Thoracic aorta (tissue), 2 donors: Measurements from ENCODE around the gene ZNF792. TPM values are rescaled to one million over a fixed set of nuclear protein-coding genes. Genes with fewer than 3 reads are reported as not detected.

Experiments used
- ATAC-seq: fragments of 150-250 bp; one replicate; pipeline ENCODE4 v1.8.0; 2017; ENCODE audit warnings: low read depth; ENCODE audit not compliant: insufficient number of reproducible peaks, low FRiP score
- DNase-seq: peaks from one replicate; pipeline ENCODE4 v3.0.0-alpha.2; 2020; ENCODE audit warnings: low spot score
- H3K27ac ChIP-seq, 2 donors: fragments of 200-600 bp; sonication (generic); 1 replicate in 1 of 2; 2 replicates in 1 of 2; pipeline ENCODE4 v1.5.1; 2016; ENCODE audit warnings: mild to moderate bottlenecking in 2 of 2, moderate library complexity in 2 of 2
- H3K27me3 ChIP-seq: fragments of 200-600 bp; sonication (generic); replicated peaks from 2 replicates; pipeline ENCODE4 v1.6.0; 2016; ENCODE audit warnings: mild to moderate bottlenecking; ENCODE audit not compliant: insufficient read depth
- H3K36me3 ChIP-seq: fragments of 200-600 bp; sonication (generic); one replicate; pipeline ENCODE4 v1.5.1; 2016
- H3K4me1 ChIP-seq, 2 donors: fragments of 200-600 bp; sonication (generic); 1 replicate in 1 of 2; 2 replicates in 1 of 2; pipeline versions ENCODE4 v1.5.1 to v1.6.0; 2016; ENCODE audit warnings: low read depth in 2 of 2, mild to moderate bottlenecking in 1 of 2; ENCODE audit not compliant: control insufficient read depth in 1 of 2
- H3K4me3 ChIP-seq: fragments of 200-600 bp; sonication (generic); 2 replicates; pipeline ENCODE4 v1.5.1; 2016; ENCODE audit warnings: mild to moderate bottlenecking
- H3K9me3 ChIP-seq: fragments of 200-600 bp; sonication (generic); 2 replicates; pipeline ENCODE4 v1.5.1; 2016
- CTCF ChIP-seq: fragments of 200-600 bp; sonication (generic); IDR thresholded peaks from one replicate; pipeline ENCODE4 v1.5.1; 2019; ENCODE audit warnings: antibody characterized with exemption
- total RNA-seq, 2 donors: library from RNA; depleted of rRNA; stranded (reverse); fragments of >200 nt; gene quantifications; one replicate each; pipeline versions ENCODE4 v1.1.0 to v1.2.3, GENCODE V29; 2016

The ZNF792 gene
- total RNA-seq, 2 donors from 2014 or later = 5.5 to 8.5 TPM

DNA sequence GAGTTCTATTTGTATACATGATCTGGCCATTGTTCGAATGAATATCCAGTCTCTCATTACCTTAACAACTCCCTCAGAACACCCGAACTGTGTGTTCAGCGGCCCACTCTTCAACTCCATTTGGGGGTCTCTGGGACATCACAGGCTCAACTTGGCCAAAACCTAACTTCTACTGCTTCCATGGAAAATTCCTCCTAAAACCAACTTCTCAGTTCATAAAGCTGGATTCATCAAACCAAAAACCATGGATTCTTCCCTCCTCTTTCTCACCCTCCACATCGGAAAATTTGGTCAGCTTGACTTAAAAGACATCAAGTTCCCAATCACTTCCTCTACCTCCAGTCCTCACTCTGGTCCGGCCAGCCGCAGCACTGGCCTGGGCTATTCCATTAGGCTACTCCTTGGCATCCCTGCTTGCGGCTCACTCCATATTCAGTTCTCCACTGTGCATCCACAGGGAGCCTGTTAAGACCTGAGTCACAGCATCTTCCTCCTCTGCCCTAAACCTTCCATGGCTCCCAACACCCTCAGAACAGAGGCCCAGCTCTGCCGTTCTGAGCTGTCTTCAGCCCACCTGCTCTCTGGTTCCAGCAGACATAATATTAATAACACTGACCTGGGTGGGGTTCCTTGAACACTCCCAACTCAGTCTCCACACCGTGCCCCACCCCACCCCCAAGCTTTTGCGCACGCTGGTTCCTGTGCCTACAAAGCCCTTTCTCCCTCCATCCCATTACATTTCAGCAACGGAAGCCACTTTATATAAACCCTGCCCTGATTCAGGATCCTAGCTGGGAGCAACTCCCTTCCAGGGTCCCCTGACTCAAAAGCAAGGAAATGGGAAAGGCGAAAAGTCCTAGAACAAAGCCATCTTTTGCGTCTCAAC is 1.1 kb downstream of the ZNF792 start:
- peak overlapping the region; percentile 97 for H3K4me3 ChIP-seq
- ATAC-seq (no peak), DNase-seq (no peak)
- H3K9me3 ChIP-seq = peaks cover 30% of the 10 kb centered on the region
- H3K27me3 ChIP-seq = no peaks in the 10 kb centered on the region
- peaks cover 8 to 23% of the 10 kb centered on the region in 2 donors for H3K4me1 ChIP-seq
- H3K36me3 ChIP-seq = peaks cover 26% of the 10 kb centered on the region
- TF ChIP-seq CTCF = no peak
- peak overlapping the region in 1 of 2 donors; percentile 35 for H3K27ac ChIP-seq

- Histone ChIP-seq H3K27me3 (no peaks in the 10 kb centered on the region), H3K9me3 (peaks cover 39% of the 10 kb centered on the region), H3K27ac (no peak overlapping the region), H3K4me1 (peaks cover 8 to 23% of the 10 kb centered on the region in 2 donors), H3K4me3 (peak overlapping the region; percentile 97), H3K36me3 (peaks cover 33% of the 10 kb centered on the region)
- ATAC-seq = no peak
- no peak for DNase-seq
- TF ChIP-seq CTCF = no peak
Observed at GRCh38 chr19:34961775-34962686, 2.0 kb downstream of the ZNF792 start.

DNA sequence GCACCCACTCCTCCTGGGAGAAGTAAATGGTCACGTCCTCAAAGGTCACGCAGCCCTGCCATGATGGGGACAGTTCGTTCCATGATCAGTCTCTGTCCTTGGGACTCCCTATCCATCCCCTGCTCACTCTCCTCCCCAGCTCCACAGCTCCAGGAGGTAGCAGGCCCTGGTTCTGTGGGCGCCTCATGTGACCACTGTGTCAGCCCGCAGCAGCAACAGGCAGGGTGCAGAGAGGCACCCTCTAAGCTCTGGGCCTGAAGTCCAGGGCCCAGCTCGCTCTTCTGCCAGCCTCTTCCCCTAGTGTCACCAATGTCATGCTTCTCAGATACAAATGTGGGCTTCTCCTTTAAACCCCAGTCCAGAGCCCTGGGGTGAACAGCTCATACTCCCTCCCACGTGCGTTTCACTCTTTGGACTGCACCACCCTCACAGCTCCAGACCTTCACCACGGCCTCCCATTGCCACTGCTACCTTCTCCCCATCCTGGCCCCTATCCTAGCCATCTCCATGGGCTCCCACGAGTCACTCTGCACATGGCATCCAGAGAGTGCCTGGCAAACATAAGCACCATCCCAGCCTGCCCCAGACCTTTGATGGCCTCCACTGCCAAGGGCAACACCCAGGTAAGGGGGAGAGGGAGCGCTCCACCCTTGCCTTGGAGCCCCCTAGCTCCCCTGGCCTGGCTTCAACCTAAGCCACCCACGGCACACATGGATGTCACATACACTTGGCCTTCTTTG is 2.9 kb downstream of the ZNF792 start:
- Histone ChIP-seq H3K27me3 (no peaks in the 10 kb centered on the region), H3K4me1 (peaks cover 8 to 23% of the 10 kb centered on the region in 2 donors), H3K36me3 (peaks cover 38% of the 10 kb centered on the region), H3K9me3 (peaks cover 46% of the 10 kb centered on the region), H3K27ac (no peak overlapping the region), H3K4me3 (no peak overlapping the region)
- no peak for TF ChIP-seq CTCF
- DNase-seq (no peak), ATAC-seq (no peak)

- ATAC-seq (no peak), DNase-seq (no peak)
- H3K4me3 ChIP-seq = no peak overlapping the region
- TF ChIP-seq CTCF = no peak
- H3K4me1 ChIP-seq = peaks cover 8 to 23% of the 10 kb centered on the region in 2 donors
- H3K27me3 ChIP-seq = no peaks in the 10 kb centered on the region
- peaks cover 53% of the 10 kb centered on the region for H3K9me3 ChIP-seq
- no peak overlapping the region for H3K27ac ChIP-seq
- peaks cover 43% of the 10 kb centered on the region for H3K36me3 ChIP-seq
Observed at GRCh38 chr19:34960103-34960805, 3.8 kb downstream of the ZNF792 start.
